ENCODE results near the gene CRISP1. TPM values are rescaled to one million over a fixed set of nuclear protein-coding genes. Genes with fewer than 3 reads are reported as not detected.

Gene CRISP1
- total RNA-seq, 3 donors from 2014 or later = not detected

GRCh38 chr6:49841424-49841823 lies 24.9 kb downstream of the CRISP1 start:
- H3K4me3 ChIP-seq = no peak overlapping the region
- intact Hi-C loops (cut with DNase I; ENCODE audit: low total_unique reads) = no loop called here
- H3K9me3 ChIP-seq = no peaks in the 10 kb centered on the region
- no peak overlapping the region for H3K27ac ChIP-seq
- H3K4me1 ChIP-seq = no peaks in the 10 kb centered on the region
- DNase-seq (ENCODE audit: low spot score in 2 of 2) = no peak
- H3K27me3 ChIP-seq = no peaks in the 10 kb centered on the region
- TF ChIP-seq POLR2AphosphoS5 (IDR thresholded peaks at IDR 0.05) = no peak
- no peak for TF ChIP-seq CTCF (IDR thresholded peaks at IDR 0.05)
- no peak for TF ChIP-seq POLR2A (IDR thresholded peaks at IDR 0.05)
- no peaks in the 10 kb centered on the region for H3K36me3 ChIP-seq

GRCh38 chr6:49839957-49840356 lies 26.4 kb downstream of the CRISP1 start:
- Histone ChIP-seq H3K4me3 (no peak overlapping the region), H3K27ac (no peak overlapping the region), H3K36me3 (no peaks in the 10 kb centered on the region), H3K9me3 (no peaks in the 10 kb centered on the region), H3K4me1 (no peaks in the 10 kb centered on the region), H3K27me3 (no peaks in the 10 kb centered on the region)
- intact Hi-C loops (cut with DNase I; ENCODE audit: low total_unique reads) = no loop called here
- TF ChIP-seq CTCF (IDR thresholded peaks at IDR 0.05) (no peak), POLR2AphosphoS5 (IDR thresholded peaks at IDR 0.05) (no peak), POLR2A (IDR thresholded peaks at IDR 0.05) (no peak)
- DNase-seq (ENCODE audit: low spot score in 2 of 2) = no peak

- DNase-seq (ENCODE audit: low spot score in 2 of 2) = no peak
- Histone ChIP-seq H3K4me3 (no peak overlapping the region), H3K27ac (no peak overlapping the region), H3K9me3 (no peaks in the 10 kb centered on the region), H3K4me1 (no peaks in the 10 kb centered on the region), H3K36me3 (no peaks in the 10 kb centered on the region), H3K27me3 (no peaks in the 10 kb centered on the region)
- intact Hi-C loops (cut with DNase I; ENCODE audit: low total_unique reads) = no loop called here
- TF ChIP-seq POLR2A (IDR thresholded peaks at IDR 0.05) (no peak), CTCF (IDR thresholded peaks at IDR 0.05) (no peak), POLR2AphosphoS5 (IDR thresholded peaks at IDR 0.05) (no peak)
Measured at GRCh38 chr6:49839162-49839561, 27.2 kb downstream of the CRISP1 start.

- TF ChIP-seq CTCF (IDR thresholded peaks at IDR 0.05) = no peak
- Histone ChIP-seq H3K27me3 (no peaks in the 10 kb centered on the region), H3K4me1 (no peaks in the 10 kb centered on the region), H3K36me3 (no peaks in the 10 kb centered on the region), H3K4me3 (no peak overlapping the region), H3K9me3 (no peaks in the 10 kb centered on the region), H3K27ac (no peak overlapping the region)
- no peak for DNase-seq (ENCODE audit: low spot score in 2 of 2)
- intact Hi-C loops (cut with DNase I; ENCODE audit: low total_unique reads) = no loop called here
Measured at GRCh38 chr6:49835140-49835539, 31.2 kb downstream of the CRISP1 start.

- no peaks in the 10 kb centered on the region for H3K36me3 ChIP-seq
- H3K9me3 ChIP-seq = no peaks in the 10 kb centered on the region
- no peaks in the 10 kb centered on the region for H3K27me3 ChIP-seq
- no peak overlapping the region for H3K27ac ChIP-seq
- H3K4me1 ChIP-seq = no peaks in the 10 kb centered on the region
- DNase-seq (ENCODE audit: low spot score in 2 of 2) = no peak
- no peak for TF ChIP-seq POLR2AphosphoS5 (IDR thresholded peaks at IDR 0.05)
- no peak for TF ChIP-seq POLR2A (IDR thresholded peaks at IDR 0.05)
- TF ChIP-seq CTCF (IDR thresholded peaks at IDR 0.05) = no peak
- intact Hi-C loops (cut with DNase I; ENCODE audit: low total_unique reads) = no loop called here
- H3K4me3 ChIP-seq = no peak overlapping the region
Measured at GRCh38 chr6:49833386-49833785, 32.9 kb downstream of the CRISP1 start.
